K562 (cell line): ENCODE data around the gene ERC2. TPM values are rescaled to one million over a fixed set of nuclear protein-coding genes. Genes with fewer than 3 reads are reported as not detected.

Experiments used
- ATAC-seq: fragments of 200-7000 bp; cut with Tn5 transposase; 3 replicates; pipeline ENCODE4 v1.9.1; 2020; ENCODE audit warnings: moderate library complexity
- BruUV-seq: library from RNA; stranded (reverse); fragments of 400-500 nt; replicated peaks from 2 replicates; lab custom pipeline; 2021; lab: Mats Ljungman, UMichigan
- CTCF ChIA-PET: fragments of 300-600 bp; formaldehyde crosslinking; extraction: SDS; loops from one replicate; lab custom pipeline; 2021; ENCODE audit warnings: low intra/inter-chr PET ratio; lab: Yijun Ruan, JAX
- POLR2A ChIA-PET: fragments of 300-600, 350-650 bp; sonication (Branson Sonifier 250); formaldehyde crosslinking; extraction: SDS; loops from one replicate; lab custom pipeline; 2021; ENCODE audit warnings: antibody characterized with exemption, inconsistent platforms; lab: Yijun Ruan, JAX
- DNase-seq, 4 experiments: peaks; one replicate each; pipeline versions ENCODE4 v3.0.0 to v3.0.0-alpha.2; 2011 to 2018; ENCODE audit warnings: low spot score in 3 of 4, mixed read lengths in 3 of 4; ENCODE audit errors: extremely low read depth in 1 of 4
- FAIRE-seq: peaks from 2 replicates; lab custom pipeline; 2011; peaks lifted over from hg19 to GRCh38; lab: Jason Lieb, UNC
- H2AFZ ChIP-seq: 2 replicates; pipeline ENCODE4 v1.6.0; 2011; ENCODE audit warnings: low read depth, low read length, control low read depth, inconsistent platforms
- H3K27ac ChIP-seq: fragments of 200-600 bp; 3 replicates; pipeline ENCODE4 v1.8.0; 2011; ENCODE audit warnings: low read depth, mild to moderate bottlenecking, control low read depth, inconsistent platforms, low read length, moderate library complexity, mixed read lengths; ENCODE audit errors: extremely low read depth
- H3K27me3 ChIP-seq, 2 experiments: fragments of 300-600 bp in 1 of 2; 2 replicates in 1 of 2; 3 replicates in 1 of 2; pipeline versions ENCODE4 v1.6.0 to v1.8.0; 2011; ENCODE audit warnings: inconsistent platforms in 2 of 2, low read length in 2 of 2, mild to moderate bottlenecking in 1 of 2, mixed read lengths in 1 of 2, moderate library complexity in 1 of 2; ENCODE audit not compliant: control insufficient read depth in 2 of 2, insufficient read depth in 2 of 2
- H3K36me3 ChIP-seq: fragments of 300-600 bp; 3 replicates; pipeline ENCODE4 v1.8.0; 2011; ENCODE audit warnings: mild to moderate bottlenecking, low read length, inconsistent platforms; ENCODE audit not compliant: control insufficient read depth, insufficient read depth
- H3K4me1 ChIP-seq, 2 experiments: fragments of 200-600 bp in 1 of 2; replicated peaks in 1 of 2; 2 replicates in 1 of 2; 3 replicates in 1 of 2; pipeline versions ENCODE4 v1.5.1 to v1.8.0; 2011; ENCODE audit warnings: inconsistent platforms in 2 of 2, low read length in 2 of 2, mild to moderate bottlenecking in 1 of 2, mixed read lengths in 1 of 2, moderate library complexity in 1 of 2; ENCODE audit not compliant: control insufficient read depth in 2 of 2, insufficient read depth in 2 of 2
- H3K4me2 ChIP-seq: 2 replicates; pipeline ENCODE4 v1.6.1; 2011; ENCODE audit warnings: low read length, control low read depth, inconsistent platforms, mixed read lengths; ENCODE audit not compliant: insufficient read depth
- H3K4me3 ChIP-seq: fragments of 200-600 bp; sonication (generic), shearing (Covaris generic); 2 replicates; pipeline ENCODE4 v1.5.1; 2016; ENCODE audit warnings: control low read depth, inconsistent platforms
- H3K79me2 ChIP-seq: fragments of 200-600 bp; 3 replicates; pipeline ENCODE4 v1.8.0; 2011; ENCODE audit warnings: low read length, inconsistent platforms; ENCODE audit not compliant: control insufficient read depth, insufficient read depth
- H3K9ac ChIP-seq, 2 experiments: 2 replicates each; pipeline versions ENCODE4 v1.6.0 to v1.6.1; 2011; ENCODE audit warnings: low read depth in 2 of 2, low read length in 2 of 2, control low read depth in 1 of 2, inconsistent platforms in 1 of 2, mild to moderate bottlenecking in 1 of 2, mixed read lengths in 1 of 2; ENCODE audit not compliant: insufficient read depth in 1 of 2
- H3K9me1 ChIP-seq: one replicate; pipeline ENCODE4 v1.6.0; 2011; ENCODE audit warnings: inconsistent platforms, mild to moderate bottlenecking, low read length, moderate library complexity; ENCODE audit not compliant: control insufficient read depth, insufficient read depth
- H3K9me3 ChIP-seq: replicated peaks from 2 replicates; pipeline ENCODE4 v1.5.1; 2011; ENCODE audit warnings: low read depth, low read length, inconsistent platforms; ENCODE audit not compliant: control insufficient read depth, insufficient read depth
- H4K20me1 ChIP-seq: replicated peaks from 2 replicates; pipeline ENCODE4 v1.6.1; 2011; ENCODE audit warnings: low read length, inconsistent platforms, mixed read lengths; ENCODE audit not compliant: control insufficient read depth, insufficient read depth
- ERF ChIP-seq: fragments of 450-650 bp; formaldehyde crosslinking; IDR thresholded peaks from 2 replicates; pipeline ENCODE4 v1.4.0; 2020; ENCODE audit warnings: mild to moderate bottlenecking, mixed read lengths
- FOXA3 ChIP-seq, 2 experiments: fragments of 450-650 bp in 1 of 2; sonication (generic) in 1 of 2; formaldehyde crosslinking; IDR thresholded peaks in 1 of 2; conservative IDR thresholded peaks in 1 of 2; 2 replicates each; pipeline versions ENCODE4 v1.4.0 to v1.8.0; 2020 to 2022; ENCODE audit warnings: mild to moderate bottlenecking in 2 of 2, missing genetic modification reagents in 1 of 2
- GATA2 ChIP-seq: sonication (generic); formaldehyde crosslinking; IDR thresholded peaks from 2 replicates; pipeline ENCODE4 v1.4.0; 2020; ENCODE audit warnings: mild to moderate bottlenecking, missing genetic modification reagents
- L3MBTL2 ChIP-seq: fragments of 450-650 bp; IDR thresholded peaks from 2 replicates; pipeline ENCODE4 v1.6.1; 2016; ENCODE audit warnings: mild to moderate bottlenecking, moderate library complexity
- MBD1 ChIP-seq: fragments of 250-450 bp; sonication (Bioruptor Pico); IDR thresholded peaks from 2 replicates; pipeline ENCODE4 v1.8.0; 2022; ENCODE audit warnings: inconsistent platforms
- MXD1 ChIP-seq: fragments of 250-450 bp; sonication (Bioruptor Pico); IDR thresholded peaks from 2 replicates; pipeline ENCODE4 v1.8.0; 2021; ENCODE audit warnings: borderline replicate concordance, mild to moderate bottlenecking, moderate library complexity; ENCODE audit not compliant: poor library complexity, severe bottlenecking
- MYBL2 ChIP-seq, 2 experiments: fragments of 450-650 bp in 1 of 2; sonication (generic) in 1 of 2; formaldehyde crosslinking in 1 of 2; IDR thresholded peaks; 2 replicates each; pipeline versions ENCODE4 v1.6.1 to v1.8.1; 2017 to 2022; ENCODE audit warnings: borderline replicate concordance in 1 of 2, inconsistent platforms in 1 of 2, low read depth in 1 of 2, mild to moderate bottlenecking in 1 of 2, missing genetic modification reagents in 1 of 2, moderate library complexity in 1 of 2
- POLR3A ChIP-seq: IDR thresholded peaks from 2 replicates; pipeline ENCODE4 v1.6.1; 2011; ENCODE audit warnings: borderline replicate concordance, mild to moderate bottlenecking, moderate library complexity; ENCODE audit not compliant: insufficient read length, insufficient read depth; ENCODE audit errors: extremely low read depth
- RAD21 ChIP-seq, 2 experiments: fragments of 250-450 bp in 1 of 2; fragments of 450-650 bp in 1 of 2; sonication (Bioruptor Pico) in 1 of 2; formaldehyde crosslinking in 1 of 2; IDR thresholded peaks in 1 of 2; conservative IDR thresholded peaks in 1 of 2; 2 replicates each; pipeline versions ENCODE4 v1.4.0 to v1.8.0; 2020 to 2022; ENCODE audit warnings: mild to moderate bottlenecking in 2 of 2, moderate library complexity in 1 of 2
- RBM15 ChIP-seq: fragments of 200-400 bp; formaldehyde crosslinking; IDR thresholded peaks from 2 replicates; pipeline ENCODE4 v1.6.1; 2018; ENCODE audit warnings: mild to moderate bottlenecking, low read length, moderate library complexity; ENCODE audit not compliant: insufficient read depth
- RNF2 ChIP-seq: sonication (generic); IDR thresholded peaks from 2 replicates; pipeline ENCODE4 v1.6.1; 2016
- SETDB1 ChIP-seq: IDR thresholded peaks from one replicate; pipeline ENCODE4 v1.6.1; 2012; ENCODE audit warnings: low read length, control low read depth, inconsistent platforms
- SMARCB1 ChIP-seq: IDR thresholded peaks from 2 replicates; pipeline ENCODE4 v1.6.1; 2011; ENCODE audit warnings: improper control_type of control experiment, low read depth; ENCODE audit not compliant: insufficient read length
- in situ Hi-C: fragments of 300-500 bp; cut with MboI; formaldehyde crosslinking; loops from 4 replicates; pipeline ENCODE4 v1.15.0; 2018; ENCODE audit warnings: inconsistent platforms, mixed read lengths
- intact Hi-C: fragments of 100-400 bp; cut with micrococcal nuclease; formaldehyde crosslinking; loops from 2 replicates; pipeline ENCODE4 v1.14.2; 2022
- polyA plus RNA-seq, 8 experiments: library from polyadenylated mRNA; depleted of rRNA in 4 of 8; stranded (reverse) in 5 of 8; unstranded in 3 of 8; fragments of >200 nt; fragmentation: Nextera tagmentation in 2 of 8; fragmentation: Illumina TruSeq in 1 of 8; extraction: Ambion mirVana in 2 of 8; extraction: Trizol in 1 of 8; gene quantifications; 2 replicates each; pipeline versions ENCODE4 v1.2.1 to v1.2.3, GENCODE V29; 2011 to 2014; ENCODE audit warnings: inconsistent platforms in 1 of 8, missing spikeins in 1 of 8
- total RNA-seq, 7 experiments: library from RNA; depleted of rRNA in 6 of 7; stranded (reverse); fragments of >200 nt in 6 of 7; fragmentation: Illumina TruSeq in 2 of 7; extraction: Trizol in 2 of 7; gene quantifications; 2 replicates each; pipeline versions ENCODE4 v1.2.1 to v1.2.3, GENCODE V29; 2011 to 2021; ENCODE audit warnings: low replicate concordance in 1 of 7

The ERC2 gene
- total and polyA plus RNA-seq, 9 of the 15 experiments (the other 6 are each of a cell fraction or from before 2014, with no cell fraction given) = 0.04 to 0.18 (median 0.07) TPM; not detected in 2

- TF ChIP-seq POLR3A = no peak
- no peak for TF ChIP-seq GATA2 (CRISPR knock-in tag)
- TF ChIP-seq MXD1 (CRISPR knock-in tag) = no peak
These were observed 274.7 kb downstream of the ERC2 start (continued) for GRCh38 chr3:56193519-56193918.

- Histone ChIP-seq H4K20me1 (no peaks in the 10 kb centered on the region), H3K36me3 (no peaks in the 10 kb centered on the region), H3K4me1 (no peaks in the 10 kb centered on the region), H3K9me3 (no peaks in the 10 kb centered on the region), H3K9me1 (no peaks in the 10 kb centered on the region), H3K9ac (no peak overlapping the region), H3K79me2 (no peaks in the 10 kb centered on the region), H3K4me2 (no peak overlapping the region), H3K4me3 (no peak overlapping the region), H3K27ac (no peak overlapping the region), H3K27me3 (no peaks in the 10 kb centered on the region), H2AFZ (no peak overlapping the region)
- in situ Hi-C loops (no loop called here), intact Hi-C loops (no loop called here)
- no TSS peak for BruUV-seq
- no peak for TF ChIP-seq RBM15
- TF ChIP-seq MYBL2 (IDR thresholded peaks at IDR 0.05; ENCODE audit: low read depth) = no peak
- TF ChIP-seq MYBL2 (CRISPR knock-in tag; IDR thresholded peaks at IDR 0.05; ENCODE audit: borderline replicate concordance) = no peak
- TF ChIP-seq RNF2 = no peak
- TF ChIP-seq ERF (CRISPR knock-in tag) = no peak
- no peak for TF ChIP-seq FOXA3 (CRISPR knock-in tag; conservative IDR thresholded peaks at IDR 0.05 in 1 of 2, IDR thresholded peaks at IDR 0.05 in 1 of 2)
- no peak for TF ChIP-seq SETDB1
- no peak for TF ChIP-seq RAD21 (CRISPR knock-in tag; conservative IDR thresholded peaks at IDR 0.05 in 1 of 2, IDR thresholded peaks at IDR 0.05 in 1 of 2)
- no peak for TF ChIP-seq L3MBTL2
- no peak for TF ChIP-seq SMARCB1
- TF ChIP-seq MBD1 = no peak
- no peak for DNase-seq
- no peak for FAIRE-seq
- no peak for ATAC-seq
- CTCF ChIA-PET = no interaction called here
- POLR2A ChIA-PET = no interaction called here
These were observed 276.3 kb downstream of the ERC2 start for GRCh38 chr3:56192001-56192400.
